Activated CD4-positive, CD25-positive, alpha-beta regulatory T cell treated with anti-CD3 and anti-CD28 coated beads, Interleukin-2, amount 50 U/mL, for 72 hours (primary cell): Measurements from ENCODE around the gene GOT1.

ENCODE experiments used
- DNase-seq: peaks from one replicate; pipeline ENCODE4 v3.0.0; 2021

GOT1 gene

GRCh38 chr10:99430451-99431189 is at the start of gene GOT1:
Gene GOT1, minus strand, starts transcription at chr10:99430624. Its CDS starts 59 bp downstream, at chr10:99430565.
- peak; percentile 90 for DNase-seq

GRCh38 chr10:99470327-99470726 is 39.9 kb upstream of the GOT1 start:
- DNase-seq = no peak

- no peak for DNase-seq
These were observed 37.0 kb upstream of the GOT1 start for GRCh38 chr10:99467236-99467999.

- no peak for DNase-seq
These were observed 36.3 kb upstream of the GOT1 start for GRCh38 chr10:99466632-99467223.

- DNase-seq = no peak
These were observed 30.8 kb upstream of the GOT1 start for GRCh38 chr10:99461230-99461629.

- no peak for DNase-seq
These were observed 29.6 kb upstream of the GOT1 start for GRCh38 chr10:99460070-99460469.

- DNase-seq = no peak
These were observed 28.8 kb upstream of the GOT1 start for GRCh38 chr10:99459217-99459616.

- no peak for DNase-seq
These were observed 27.4 kb upstream of the GOT1 start for GRCh38 chr10:99457813-99458212.

- no peak for DNase-seq
These were observed 26.5 kb upstream of the GOT1 start for GRCh38 chr10:99456931-99457288.

- no peak for DNase-seq
These were observed 25.9 kb upstream of the GOT1 start for GRCh38 chr10:99456207-99456930.

GRCh38 chr10:99451981-99452380 is 21.6 kb upstream of the GOT1 start:
- DNase-seq = no peak

GRCh38 chr10:99451499-99451788 is 21.0 kb upstream of the GOT1 start:
- no peak for DNase-seq

GRCh38 chr10:99450624-99451498 is 20.4 kb upstream of the GOT1 start:
- no peak for DNase-seq

GRCh38 chr10:99450156-99450555 is 19.7 kb upstream of the GOT1 start:
- DNase-seq = no peak

GRCh38 chr10:99449023-99449422 is 18.6 kb upstream of the GOT1 start:
- no peak for DNase-seq

- DNase-seq = no peak
These were observed 14.1 kb upstream of the GOT1 start for GRCh38 chr10:99444383-99445045.

- no peak for DNase-seq
These were observed 13.1 kb upstream of the GOT1 start for GRCh38 chr10:99443500-99443899.

GRCh38 chr10:99442394-99442793 is 12.0 kb upstream of the GOT1 start:
- no peak for DNase-seq

GRCh38 chr10:99438890-99439289 is 8.5 kb upstream of the GOT1 start:
- DNase-seq = no peak

GRCh38 chr10:99435986-99436638 is 5.7 kb upstream of the GOT1 start:
- DNase-seq = no peak

- DNase-seq = no peak
These were observed 3.1 kb upstream of the GOT1 start for GRCh38 chr10:99433378-99434020.
